Cerebellar cortex (tissue), 1 donor: ENCODE measurements around the gene MTMR3.

Source experiments
- DNase-seq: peaks from one replicate; pipeline ENCODE4 v3.0.0-alpha.2; 2015; ENCODE audit warnings: low spot score

MTMR3 gene

GRCh38 chr22:30028731-30029130, 145.8 kb downstream of the MTMR3 start:
- DNase-seq: no peak

DNA sequence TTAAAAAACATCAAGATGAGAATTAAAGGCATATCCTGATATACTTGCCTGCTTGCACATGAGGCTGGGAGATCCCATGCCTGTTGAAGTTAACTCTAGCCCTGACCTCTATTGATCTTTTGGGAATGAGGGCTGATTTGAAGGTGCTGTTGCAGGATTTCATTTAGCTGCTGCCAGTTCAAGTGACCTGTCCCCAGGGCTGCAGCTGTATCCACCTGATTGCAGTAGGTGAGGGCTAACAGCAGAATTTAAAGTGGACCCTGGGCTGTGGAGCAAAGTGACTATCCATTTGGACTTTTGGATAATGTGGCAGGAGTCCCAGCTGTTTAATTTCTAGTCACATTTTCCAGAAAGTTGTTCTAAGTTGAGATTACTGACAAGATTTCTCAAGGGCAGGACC, 146.5 kb downstream of the MTMR3 start:
- no peak for DNase-seq

GRCh38 chr22:30030329-30030728, 147.4 kb downstream of the MTMR3 start:
- no peak for DNase-seq

GRCh38 chr22:30031328-30031727, 148.4 kb downstream of the MTMR3 start:
- DNase-seq: no peak

DNA sequence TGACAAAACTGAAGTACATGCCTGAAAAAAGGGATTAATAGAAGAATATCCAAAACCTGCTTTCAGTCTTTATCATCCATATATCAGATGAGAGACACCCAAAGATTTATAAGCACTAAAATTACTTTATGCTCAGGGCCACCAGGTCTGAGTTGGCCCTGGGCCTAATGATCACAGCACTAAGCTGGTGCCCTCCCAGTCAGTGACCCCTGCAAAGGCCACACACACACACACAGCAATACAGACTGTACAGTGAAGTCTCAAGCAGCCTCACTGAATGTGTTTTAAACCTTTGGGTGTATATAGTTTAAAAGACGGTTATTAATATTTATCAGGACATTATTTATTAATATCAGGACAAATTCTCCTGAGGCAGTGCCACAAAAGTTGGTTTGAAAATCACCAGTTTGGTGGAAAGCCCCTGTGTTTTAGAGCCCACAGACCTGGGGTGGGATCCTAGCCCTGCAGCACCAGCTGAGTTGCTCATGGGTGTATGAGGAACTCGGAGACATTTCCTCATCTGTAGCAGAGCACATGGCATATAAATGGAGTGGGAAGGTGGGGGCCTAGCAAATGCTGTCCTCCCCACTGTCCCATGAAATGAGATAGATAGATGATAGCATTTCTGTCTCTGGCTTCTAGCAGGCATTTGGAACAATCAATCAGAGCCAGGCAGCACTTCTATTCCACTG, 148.9 kb downstream of the MTMR3 start:
- no peak for DNase-seq

- DNase-seq: no peak
These were observed 150.2 kb downstream of the MTMR3 start for GRCh38 chr22:30033137-30033536.

DNA sequence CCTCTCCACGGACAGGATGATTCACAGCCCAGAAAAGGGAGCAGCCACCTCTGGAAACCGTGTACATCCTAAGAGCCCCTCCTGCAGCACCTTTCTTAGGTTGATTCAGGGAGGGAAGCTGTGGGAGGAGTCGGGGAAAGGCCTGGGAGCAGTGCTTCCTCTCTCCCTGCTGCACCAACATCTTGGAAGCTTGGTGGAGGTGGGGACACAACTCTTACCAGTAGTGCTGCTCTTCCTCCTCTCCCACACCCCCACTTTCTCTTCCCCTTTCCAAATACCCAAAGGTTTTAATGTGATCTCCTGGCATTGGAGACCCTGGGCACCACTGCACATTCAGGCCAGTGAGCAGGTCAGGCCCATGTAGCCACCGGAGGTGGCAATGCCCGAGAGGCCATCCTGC, 150.9 kb downstream of the MTMR3 start:
- no peak for DNase-seq

- no peak for DNase-seq
These were observed 153.7 kb downstream of the MTMR3 start for GRCh38 chr22:30036656-30037055.

DNA sequence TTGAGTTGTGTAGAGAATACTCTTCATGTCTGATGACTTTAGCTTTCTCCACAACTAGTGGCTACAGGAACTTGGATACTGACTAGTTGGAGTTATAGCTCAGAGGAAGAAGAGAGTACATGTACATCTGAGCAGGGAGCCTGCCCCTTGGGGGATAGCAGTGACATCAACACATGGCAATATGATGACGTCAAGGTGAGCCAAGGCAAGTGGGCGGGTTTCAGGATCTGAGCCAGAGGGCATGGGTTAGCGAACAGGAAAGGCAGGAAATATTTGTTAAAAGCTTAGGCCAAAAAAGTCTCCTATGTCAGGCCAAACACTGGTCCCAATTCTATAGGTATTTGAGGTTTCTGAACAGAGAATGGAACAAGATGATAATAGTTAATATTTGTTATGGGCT, 155.2 kb downstream of the MTMR3 start:
- DNase-seq: no peak

- no peak for DNase-seq
These were observed 157.7 kb downstream of the MTMR3 start for GRCh38 chr22:30040499-30041260.

DNA sequence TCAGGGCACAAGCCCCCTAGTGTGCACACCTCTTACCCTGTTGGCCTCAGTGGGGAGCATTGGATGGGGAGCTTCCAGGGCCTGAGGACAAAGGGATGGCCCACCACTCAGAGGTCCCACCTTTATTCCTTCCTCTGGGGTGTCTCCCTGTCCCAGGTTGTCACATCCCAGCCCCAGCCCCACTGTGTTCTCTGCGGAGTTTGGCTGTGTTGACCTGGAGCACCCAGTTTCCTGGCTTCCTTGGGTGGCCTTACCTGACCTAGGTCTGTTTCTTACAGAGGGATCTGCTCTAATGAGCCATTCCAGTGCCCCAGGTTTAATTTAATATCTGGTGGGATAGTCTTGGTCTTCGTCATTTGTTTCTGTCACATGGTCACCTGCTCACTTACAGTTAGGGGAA, 158.5 kb downstream of the MTMR3 start:
- no peak for DNase-seq

GRCh38 chr22:30041881-30042280, 158.9 kb downstream of the MTMR3 start:
- DNase-seq: no peak

GRCh38 chr22:30043161-30043560, 160.2 kb downstream of the MTMR3 start:
- no peak for DNase-seq

GRCh38 chr22:30044369-30044768, 161.4 kb downstream of the MTMR3 start:
- no peak for DNase-seq

DNA sequence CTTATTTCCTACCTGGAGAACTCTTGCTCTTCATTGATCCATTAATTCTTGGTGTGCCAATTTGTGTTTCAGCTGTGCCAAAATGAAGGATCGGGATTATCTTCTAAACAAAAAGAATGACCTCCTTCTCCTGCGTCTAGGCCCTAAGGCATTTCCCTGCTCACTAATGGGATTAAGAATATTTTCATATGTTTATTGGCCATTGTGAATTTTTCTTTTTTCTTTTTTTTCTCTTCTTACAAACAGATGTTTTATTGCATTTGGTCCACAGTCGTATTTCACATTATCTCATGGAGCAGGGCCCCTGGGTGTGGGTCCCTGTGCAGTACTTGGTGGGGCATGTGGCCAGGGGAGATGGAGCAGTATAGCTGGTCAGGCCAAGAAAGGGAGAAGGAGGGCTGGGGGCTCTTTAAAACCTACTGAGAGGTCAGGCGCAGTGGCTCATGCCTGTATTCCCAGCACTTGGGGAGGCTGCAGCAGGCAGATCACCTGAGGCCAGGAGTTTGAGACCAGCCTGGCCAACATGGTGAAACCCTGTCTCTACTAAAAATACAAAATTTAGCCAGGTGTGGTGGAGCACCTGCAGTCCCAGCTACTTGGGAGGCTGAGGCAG, 162.0 kb downstream of the MTMR3 start:
- no peak for DNase-seq

DNA sequence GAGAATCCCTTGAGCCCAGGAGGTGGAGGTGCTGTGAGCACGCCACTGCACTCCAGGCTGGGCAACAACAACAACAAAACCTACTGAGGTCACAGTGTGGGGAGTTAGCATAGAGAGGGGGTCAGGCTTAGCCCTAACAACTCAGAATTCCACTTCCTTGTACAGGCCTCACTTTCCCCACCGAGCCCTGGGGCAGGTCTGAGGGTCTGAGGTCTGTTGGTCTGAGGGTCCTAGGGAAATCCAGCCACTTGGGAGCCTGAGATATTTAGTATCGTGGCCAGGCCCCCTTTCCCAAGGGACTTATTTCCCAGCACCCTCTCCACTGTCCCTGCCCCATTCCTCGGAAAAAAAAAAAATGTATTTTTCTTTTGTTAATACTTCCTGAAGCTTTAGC, 162.5 kb downstream of the MTMR3 start:
- no peak for DNase-seq

GRCh38 chr22:30045901-30046715, 163.1 kb downstream of the MTMR3 start:
- DNase-seq: no peak

GRCh38 chr22:30046716-30047363, 163.9 kb downstream of the MTMR3 start:
- DNase-seq: no peak

DNA sequence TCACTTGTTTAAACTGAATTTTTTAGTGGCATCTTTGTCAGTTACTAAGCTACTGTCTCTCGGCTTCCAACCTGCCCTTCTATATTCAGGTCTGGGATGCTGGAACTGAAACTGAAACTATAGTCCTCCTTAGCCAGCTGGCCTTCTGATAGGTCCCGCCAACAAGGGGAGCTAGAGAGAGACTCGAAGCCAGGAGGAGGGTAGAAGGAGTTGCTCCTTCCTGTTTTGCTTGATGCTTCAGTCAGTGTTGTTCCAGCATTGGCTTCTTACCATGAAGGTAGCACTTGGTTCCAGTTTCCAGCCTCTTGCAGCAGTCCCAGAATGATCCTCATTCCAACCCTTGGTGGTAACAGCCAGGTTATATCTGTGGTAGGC, 164.4 kb downstream of the MTMR3 start:
- no peak for DNase-seq

- no peak for DNase-seq
These were observed 165.7 kb downstream of the MTMR3 start for GRCh38 chr22:30048681-30049080.

DNA sequence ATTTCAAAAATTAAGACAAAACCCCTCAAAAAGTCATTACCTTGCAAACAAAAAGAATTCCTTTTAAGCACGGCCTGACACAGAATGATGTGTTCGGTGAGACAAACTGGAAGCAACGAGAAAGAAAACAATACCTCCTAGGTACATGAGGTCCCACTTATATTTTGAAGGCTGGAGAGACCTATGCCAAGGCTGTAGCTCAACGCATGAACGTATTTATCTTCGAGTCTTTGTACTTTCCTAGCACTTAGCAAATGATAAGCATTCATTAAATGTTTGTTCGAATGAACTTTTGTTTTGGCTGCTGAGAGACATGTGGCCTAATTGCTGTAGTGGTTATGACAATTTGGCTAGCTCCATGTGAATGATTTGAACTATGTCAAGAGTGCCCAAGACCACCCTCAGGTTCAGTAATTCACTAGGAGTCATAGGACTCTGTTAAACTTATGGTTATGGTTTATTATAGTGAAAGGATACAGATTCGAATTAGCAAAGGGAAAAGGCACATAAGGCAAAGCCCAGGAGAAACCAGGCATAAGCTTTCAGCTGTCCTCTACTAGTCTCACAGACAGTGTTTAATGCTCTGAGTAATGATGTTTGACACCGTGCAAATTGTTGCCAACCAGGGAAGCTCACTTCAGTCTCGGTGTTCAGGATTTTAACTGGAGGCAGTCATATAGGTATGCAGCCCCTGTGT, 171.2 kb downstream of the MTMR3 start:
- DNase-seq: no peak

DNA sequence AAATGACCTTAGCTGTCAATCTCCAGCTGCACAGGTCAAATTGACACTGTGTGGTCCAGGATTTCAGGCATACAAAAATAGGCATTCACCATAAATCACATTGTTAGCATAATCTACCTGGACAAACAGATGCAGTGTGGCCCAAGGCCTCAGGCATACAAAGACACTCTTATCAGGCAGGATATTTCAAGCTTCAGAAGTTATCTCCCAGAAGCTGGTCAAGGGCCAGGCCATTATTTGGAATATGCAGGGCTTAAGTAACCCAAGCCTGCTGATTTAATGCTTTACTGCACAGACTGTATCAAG, 171.7 kb downstream of the MTMR3 start:
- no peak for DNase-seq
